Amniotic epithelial cell (primary cell): ENCODE measurements around the gene ABCA4.
A peak's percentile ranks its signal among the peaks of the same experiment; 100 is the strongest.

Experiments used
- DNase-seq: peaks from one replicate; pipeline ENCODE4 v3.0.0-alpha.2; 2010; ENCODE audit warnings: low read depth

ABCA4 gene

DNA sequence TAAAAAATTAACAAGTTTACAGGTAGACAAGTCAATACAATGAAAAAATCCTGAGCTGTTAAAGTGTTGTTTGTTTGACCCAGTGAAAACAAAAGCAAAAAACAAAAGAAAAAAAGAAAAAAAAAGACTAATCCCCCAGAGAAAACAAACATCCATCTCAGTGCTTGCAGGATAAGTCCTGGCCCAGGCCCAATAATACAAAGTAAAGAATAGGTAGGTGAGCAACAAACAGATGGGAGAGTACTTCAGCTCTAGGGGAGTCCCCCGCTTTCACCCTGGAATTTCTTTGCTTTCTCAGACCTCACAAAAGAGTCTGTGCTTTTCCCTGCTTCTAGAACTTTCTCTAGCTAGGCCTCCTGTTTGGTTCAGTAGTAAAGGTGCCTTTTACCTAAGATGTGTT, 70.3 kb downstream of the ABCA4 start:
- no peak for DNase-seq

DNA sequence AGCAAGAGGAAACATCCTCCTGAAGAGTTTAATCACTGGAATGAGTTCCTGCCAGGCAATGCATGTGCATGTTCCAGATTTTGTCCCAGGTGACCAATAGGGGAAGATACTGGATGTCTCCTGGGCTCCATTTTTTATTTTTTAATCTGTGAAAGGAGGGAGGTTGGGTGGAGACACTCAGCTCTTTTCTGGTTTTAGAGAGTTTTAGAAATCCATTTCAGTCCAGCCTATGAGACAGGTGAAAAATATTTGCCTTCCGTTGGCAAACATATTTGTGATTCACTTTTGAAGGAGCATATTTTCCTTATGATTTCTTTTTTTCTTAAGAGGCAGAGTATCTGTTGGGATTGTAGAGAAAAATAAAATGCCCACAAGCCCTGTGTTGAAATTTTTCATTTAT, 70.7 kb downstream of the ABCA4 start:
- peak; percentile 43 for DNase-seq

DNA sequence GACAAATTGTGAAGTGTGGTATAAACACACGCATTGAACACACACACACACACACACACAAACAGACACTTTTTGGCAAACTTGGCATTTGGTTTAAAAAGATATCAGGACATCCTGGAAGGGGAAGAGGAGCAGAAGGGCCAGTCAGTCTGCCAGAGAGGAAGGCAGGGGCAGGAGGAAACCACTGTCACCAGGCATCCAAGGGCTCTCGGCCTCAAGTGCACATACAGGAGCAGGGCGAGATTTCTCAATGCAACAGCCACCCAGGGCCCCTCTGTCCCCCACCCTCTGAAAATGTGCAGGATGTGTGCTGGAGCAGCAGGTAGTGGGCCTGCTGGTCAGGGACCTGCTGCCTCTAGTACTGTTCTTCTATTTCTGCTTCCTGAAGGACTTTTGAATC, 71.2 kb downstream of the ABCA4 start:
- no peak for DNase-seq

DNA sequence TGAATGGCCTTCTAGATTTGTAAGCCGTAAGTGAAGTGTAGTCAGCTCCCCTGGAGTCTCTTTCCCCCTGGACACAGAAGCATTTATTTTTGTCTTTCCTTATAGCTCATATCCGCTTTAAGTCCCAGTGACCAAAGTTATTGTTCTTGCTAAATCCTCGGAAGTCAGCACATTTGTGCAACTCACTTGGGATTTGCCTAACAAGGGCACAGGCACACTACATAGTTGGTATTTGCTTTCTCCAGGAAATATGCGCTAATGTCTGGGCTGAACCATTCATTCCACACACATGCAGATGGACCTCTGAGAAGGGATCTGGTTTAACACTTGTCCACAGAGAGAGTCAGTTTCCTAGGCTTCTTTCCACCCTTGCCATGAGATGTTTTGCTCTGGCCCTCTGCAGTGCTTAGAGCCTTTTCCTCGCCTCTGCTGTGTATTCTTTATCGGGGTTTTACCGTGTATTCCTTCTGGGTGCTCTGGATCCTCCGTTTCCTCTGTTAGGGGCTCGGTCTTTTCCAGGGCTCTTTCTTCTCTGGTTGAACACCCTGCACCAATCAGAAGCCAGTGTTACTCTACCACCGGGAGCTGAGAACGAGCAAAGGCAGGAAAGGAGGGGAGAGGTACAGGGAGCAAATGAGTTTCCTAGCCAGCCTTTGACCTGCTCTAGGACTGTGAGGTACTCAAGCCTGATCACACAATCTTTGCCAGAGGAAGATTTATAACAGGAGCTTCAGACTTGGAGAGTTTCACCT, 72.4 kb downstream of the ABCA4 start:
- DNase-seq = peak; percentile 90

DNA sequence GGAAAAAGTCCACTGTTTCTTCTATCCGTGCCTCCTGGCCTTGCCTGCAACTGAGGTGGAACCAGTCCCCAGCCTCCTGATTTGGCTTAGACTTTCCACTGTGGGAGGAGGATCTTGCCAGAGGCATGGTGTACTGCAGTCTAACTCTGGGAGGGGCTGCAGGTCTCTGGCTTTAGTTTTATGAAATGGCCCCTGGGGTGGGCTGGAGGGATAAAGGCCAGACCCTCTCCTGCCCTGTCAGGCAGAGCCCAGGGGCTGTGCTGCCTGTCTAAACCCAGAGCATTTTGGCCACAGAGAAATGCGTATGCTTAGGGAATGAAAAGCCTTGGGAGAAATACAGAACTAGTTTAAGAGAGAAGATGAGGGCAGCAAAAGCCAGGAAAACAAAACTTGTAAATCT, 73.0 kb downstream of the ABCA4 start:
- no peak for DNase-seq

DNA sequence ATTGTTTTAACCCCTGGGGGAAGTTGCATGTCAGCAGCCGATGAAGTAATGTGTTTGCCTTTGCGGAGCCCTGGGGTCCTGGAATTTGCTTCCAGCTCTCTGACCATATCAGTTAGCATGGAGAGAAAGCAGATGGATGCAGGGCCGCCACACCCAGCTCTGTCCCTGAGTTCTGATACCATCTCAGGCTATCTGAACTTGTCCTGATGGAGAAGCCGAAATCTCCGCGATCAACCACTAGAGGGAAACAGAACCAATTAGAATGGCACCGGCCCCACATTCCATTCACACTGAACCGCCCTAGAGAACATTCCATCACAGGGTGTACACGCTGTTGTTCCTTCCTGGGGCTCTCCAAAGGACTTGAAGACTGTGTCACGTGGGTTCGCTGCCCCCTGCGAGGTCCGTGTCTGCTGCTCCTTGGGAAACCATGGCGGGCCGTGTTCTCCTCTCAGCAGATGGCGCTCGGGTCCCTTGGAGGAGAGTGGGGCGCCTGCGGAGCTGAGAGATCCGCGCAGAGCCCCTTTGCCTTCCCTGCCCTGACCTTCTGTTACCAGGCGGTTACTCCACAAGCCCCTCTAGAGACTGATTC, 75.4 kb downstream of the ABCA4 start:
- peak; percentile 96 for DNase-seq

DNA sequence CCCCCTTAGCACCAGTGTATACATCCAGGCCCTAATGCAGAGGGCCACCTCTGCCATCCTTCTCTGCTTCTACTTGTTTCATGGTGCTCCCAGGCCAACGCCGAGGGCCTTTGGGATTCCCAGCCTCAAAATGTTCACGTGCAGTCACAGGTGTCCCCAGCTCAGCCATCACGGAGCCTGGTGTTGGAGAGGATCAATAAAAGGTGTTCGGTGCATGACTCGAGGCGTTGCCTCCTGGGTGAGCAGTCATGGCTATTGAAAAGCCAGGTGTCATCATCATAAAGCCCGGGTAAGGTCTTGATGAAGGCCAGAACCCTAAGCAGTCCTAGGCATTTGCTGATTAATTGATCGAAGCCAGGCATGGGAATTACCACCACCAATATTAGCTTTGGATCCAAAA, 76.1 kb downstream of the ABCA4 start:
- no peak for DNase-seq

DNA sequence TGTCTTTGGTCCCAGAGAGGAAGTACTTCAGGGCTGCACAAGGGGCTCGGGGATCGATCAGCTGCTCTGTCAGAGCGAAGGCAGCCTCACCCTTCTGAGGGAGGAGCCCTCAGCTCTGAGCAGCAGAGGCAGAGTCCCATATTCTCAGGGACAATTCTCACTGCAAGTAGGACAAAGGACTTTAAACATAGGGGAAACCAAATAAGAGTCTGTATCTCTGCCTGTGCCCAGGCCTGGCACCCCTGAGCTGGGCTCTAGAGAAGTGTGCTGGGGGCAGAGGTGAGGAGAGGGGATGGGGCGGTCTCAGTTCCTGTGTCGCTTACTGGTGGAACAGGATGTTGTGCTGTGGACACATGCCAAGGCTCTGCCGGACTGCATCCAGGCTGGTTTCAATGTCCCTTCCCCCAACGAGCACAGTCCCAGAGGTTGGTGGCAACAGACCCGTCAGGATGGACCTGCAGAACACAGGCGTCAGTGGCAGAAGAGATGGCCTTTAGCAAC, 76.6 kb downstream of the ABCA4 start:
- DNase-seq = no peak

DNA sequence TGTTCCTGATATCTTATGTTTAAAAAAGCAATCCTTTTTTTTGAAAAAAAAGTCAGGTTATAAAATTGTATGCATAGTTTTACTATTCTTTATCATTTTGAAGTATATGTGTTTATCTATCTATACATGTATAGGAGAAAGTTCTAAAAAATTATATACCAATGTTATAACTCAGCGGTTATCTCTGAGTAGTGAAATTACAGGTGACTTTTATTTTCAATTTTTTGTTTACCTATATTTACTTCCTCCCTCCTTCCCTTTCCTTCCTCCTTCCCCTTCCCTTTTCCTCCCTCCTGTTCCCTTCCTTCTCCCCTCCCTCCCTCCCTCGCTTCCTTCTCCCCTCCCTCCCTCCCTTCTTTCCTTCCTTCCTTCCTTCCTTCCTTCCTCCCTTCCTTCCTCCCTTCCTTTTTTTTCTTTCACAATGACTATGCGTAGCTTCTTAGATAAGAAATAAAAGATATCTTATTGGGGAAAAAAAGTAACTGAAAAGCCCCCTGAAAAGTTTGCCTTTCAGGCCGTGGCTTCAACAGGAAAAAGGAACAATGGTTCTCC, 77.1 kb downstream of the ABCA4 start:
- DNase-seq = no peak

DNA sequence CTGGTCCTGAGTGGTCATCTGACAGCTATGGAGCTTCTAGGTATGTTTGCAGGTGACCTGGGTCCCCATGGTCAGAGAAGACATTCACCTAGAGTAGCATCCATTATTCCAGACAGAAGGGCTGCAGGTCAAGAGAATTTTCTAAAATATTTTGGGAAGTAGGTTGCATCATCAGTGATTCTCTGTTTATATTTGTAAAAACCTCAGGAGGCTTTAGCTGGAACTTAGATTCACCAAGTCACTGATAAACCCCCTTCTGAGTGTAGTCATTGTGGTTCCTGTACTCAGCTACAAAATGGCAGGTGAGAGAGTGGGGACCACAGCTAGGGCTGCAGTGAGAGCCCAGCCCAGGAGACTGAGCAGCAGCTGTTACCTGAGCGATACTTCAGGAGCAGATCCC, 78.6 kb downstream of the ABCA4 start:
- DNase-seq = no peak

DNA sequence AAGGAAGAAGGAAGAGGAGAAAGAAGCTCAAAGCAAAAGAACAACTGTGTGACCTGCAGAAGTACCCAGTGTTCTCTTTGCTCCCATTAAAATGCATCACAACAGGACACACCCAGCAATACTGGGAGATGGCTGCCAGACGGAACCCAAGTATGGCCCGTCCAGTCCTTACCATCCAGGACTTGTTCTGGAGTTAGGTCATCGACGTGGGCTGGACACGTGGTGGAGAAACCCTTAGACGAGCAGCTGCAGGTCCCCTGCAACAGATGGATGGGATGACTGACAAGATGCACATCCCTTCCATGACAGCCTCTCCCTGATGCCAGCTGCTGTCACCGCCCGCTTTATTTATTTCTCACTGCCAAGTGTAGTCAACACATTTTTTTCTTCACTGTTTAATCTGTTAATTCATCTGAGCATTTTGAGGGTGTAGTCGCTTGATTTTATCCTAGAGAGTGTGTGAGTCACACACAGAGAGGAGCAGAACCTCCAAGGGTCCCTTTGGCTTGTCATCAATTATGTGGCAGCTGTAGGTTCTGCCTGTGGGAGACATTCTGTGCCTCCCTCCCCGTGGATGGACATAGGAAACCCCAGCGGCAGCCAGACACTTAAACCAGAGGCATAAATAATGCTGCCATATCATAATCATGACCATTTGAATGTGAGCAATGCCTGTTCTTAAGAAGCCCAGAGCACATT, 80.9 kb downstream of the ABCA4 start:
- DNase-seq = peak; percentile 95

DNA sequence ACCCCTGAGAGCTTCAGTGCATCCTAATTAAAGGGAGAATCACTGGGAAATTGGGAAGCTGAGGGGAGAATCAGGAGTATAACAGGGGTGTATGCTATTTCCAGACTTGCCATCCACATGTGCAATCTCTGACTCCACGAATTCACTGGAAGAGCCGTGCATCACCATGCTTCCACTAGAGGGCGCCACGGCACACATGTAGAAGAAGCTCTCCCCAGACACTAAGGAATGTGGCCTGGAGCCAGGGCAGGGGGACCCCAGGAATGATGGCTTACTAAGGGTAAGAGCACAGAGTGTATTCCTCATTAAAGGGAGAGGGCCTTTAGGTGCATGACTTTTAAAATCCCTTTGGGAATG, 81.5 kb downstream of the ABCA4 start:
- peak; percentile 78 for DNase-seq

DNA sequence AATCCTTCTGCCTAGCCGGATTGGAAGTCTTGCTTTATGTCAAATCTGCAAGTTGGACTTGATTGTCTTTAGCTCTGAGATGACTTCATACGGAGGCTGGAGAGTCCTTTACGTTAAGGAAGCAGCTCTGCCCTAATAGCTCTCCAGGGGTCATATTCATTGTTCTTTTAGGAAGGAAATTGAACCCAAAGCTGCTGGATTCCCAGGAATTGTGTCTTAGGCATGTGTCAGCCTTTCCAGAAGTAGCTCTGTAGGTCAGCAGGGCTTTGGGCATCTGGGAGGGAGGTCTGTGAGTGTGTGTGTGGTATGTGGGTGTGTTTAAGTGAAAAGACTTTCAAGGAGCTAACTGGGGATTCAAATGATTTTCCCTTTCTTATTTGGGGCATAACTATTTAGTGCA, 82.4 kb downstream of the ABCA4 start:
- peak; percentile 70 for DNase-seq

DNA sequence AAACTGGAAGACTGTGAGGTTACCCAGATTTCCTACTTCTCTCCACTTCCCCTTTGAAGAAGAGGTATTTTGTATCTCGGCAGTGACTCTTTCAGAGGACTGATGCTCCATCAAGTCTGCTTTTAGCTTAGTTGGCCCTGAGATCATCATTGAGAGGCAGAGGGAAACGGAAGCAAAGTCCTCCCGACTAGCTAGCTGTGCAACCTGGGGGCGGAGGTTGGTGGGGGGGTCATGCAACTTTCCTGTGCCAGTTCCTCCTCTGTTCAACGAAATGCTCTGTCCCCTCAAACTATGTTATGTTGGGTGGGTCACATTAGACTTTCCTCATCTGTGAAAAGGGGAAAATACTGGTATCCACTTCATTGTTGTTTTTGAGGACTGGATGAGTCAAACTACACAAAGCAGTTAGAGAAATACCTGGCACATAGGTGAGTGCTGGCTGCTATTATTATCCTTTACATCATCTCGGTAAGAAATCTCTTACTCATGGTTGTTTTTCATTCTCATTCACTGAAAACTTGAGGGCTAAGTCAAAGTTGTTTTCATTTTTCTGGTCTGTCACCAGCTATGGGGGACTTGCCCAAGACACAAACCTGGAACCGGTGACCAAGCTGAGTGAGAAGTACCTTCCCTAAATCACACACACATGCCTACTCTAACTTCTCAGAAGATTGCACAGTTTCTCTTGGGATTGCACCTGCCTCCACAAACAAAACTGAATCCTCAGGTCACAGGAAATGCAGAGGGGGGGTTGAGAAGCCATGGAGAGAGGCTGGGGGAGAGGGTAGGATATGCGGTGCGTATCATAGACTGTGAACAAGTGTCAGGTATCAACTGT, 83.3 kb downstream of the ABCA4 start:
- DNase-seq = no peak

DNA sequence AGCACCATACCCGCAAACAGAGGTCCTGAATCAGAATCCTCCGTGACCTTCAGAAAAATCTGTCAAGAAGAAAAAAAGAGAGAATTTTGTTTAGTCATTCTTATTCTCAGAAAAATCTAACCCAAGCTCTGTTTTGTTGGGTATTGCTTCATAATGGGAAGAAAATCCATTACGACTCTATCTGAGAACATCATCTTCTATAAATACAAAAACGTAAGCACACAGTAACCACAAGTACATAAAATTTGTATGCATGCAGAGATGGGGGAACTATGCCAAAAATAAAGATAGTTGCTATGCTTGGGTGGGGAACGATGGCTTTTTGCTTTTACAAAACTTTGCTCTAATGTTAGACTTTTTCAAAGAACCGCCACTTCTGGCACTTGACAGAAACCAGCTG, 84.2 kb downstream of the ABCA4 start:
- peak; percentile 96 for DNase-seq

DNA sequence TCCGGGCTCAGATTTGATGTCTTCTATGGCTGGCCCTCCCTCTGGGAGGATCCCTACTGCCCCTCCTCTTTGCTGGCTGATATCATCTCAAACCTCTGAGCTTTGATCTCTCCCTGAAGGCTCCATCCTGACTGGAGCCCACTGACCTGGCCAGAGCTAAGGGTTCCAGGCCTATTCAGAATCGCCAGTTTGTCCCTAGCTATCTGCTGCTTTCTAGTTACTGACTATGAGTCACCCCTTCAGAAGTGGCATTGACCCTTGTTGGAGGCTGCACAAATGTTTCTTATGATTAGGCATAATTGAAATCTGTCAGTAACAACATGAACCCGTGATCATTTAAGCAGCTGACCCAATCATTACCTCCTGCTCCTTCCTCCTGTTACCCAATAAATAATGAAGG, 87.1 kb downstream of the ABCA4 start:
- peak; percentile 19 for DNase-seq

DNA sequence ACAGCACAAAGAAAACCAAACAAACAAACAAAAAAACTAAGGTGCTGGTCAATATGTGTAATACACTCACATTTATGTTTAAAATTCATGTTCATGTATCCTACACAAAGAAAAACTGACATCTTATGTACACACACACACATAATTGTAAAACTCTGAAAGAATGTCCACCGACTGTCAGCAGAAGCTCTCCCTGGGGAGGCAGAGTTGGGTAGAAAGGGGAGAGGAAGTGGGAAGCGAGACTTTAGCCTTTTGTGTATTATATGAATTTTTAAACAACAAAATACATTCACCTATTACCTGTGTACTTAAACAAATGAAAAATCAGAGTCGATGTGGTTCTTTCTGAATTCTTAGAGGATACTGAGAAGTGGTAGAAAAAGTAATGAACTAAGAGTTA, 88.3 kb downstream of the ABCA4 start:
- DNase-seq = no peak

DNA sequence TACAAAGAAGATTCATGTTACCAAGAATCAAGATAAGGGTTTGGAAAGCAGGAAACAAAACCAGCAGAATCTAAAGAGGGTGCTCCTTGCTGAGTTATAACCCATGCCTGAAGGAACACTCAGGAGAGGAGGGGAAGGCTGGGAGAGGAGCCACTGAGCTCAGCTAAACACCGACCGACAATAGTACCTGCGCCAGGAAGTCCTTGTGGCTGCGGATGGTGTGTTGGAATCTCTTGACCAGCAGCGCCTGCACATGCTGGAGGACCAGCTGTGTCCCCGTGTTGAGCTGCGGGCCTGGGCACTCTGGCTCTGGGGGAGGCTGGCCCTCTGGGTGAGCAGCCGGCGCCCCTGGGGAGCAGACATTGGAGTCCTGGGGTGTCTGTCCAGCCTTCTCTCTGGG, 89.4 kb downstream of the ABCA4 start:
- DNase-seq = peak; percentile 53

DNA sequence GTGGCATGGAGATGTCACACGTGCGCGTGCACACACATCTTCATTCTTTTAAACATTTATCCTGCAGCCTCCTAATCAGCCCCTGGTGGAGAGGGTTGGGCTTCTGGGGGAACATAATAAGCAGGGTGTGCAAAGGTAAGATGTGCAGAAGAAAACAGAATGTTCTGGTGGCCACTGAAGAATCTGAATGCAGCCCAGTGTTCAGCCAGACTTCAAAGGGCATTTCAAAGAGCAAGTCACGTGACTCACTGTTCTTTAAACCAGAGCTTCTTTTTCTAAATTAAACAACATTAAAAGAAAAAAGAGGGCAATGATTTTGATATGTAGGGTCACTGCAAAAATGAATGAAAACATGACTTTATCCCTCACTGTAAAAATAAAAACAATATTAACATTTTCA, 89.8 kb downstream of the ABCA4 start:
- peak; percentile 38 for DNase-seq

DNA sequence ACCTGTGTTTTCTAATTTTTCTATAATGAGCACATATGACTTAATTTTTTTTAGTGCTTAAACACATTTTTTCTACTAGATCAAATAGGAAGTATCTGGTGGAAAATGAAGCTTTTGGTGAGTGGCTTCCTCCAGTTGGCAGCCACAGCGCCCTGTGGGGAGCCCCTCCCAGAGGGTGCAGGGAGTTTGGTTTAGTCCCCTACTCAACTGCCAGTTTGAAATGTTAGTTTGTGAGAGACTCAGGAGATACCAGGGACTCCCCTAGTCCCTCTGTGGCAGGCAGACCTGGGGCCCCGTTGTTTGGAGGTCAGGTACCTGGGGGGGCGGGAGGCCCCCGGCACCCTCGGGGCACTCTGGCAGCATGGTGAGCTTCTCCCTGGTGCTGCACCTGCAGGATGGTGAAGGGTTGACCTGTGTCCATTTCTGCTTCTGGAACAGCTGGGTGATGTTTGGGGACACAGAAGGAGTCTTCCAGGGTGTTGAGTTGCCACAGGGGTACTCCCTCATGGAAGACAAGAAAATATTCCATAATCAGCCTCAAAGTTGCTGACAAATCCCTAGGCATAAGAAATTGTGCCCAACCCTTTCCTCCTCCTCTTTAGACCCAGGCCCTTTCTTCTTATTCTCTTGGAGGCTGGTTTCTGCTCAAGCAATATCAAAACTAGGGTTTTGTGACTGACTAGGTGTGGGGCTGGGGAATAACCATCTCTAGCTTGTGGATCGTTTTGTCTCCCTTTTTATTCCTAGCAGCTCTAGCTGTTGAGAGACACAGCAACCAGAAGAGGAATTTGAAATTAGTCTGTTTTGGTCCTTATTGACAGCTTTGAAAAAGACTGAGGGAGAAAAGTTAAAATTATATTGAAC, 91.6 kb downstream of the ABCA4 start:
- DNase-seq = no peak
